ENCODE measurements around the gene MAGI1.
"Not testable (repeated sequence)": the region's sequence is repeated elsewhere in the genome, so short reads cannot be mapped to it uniquely, and the experiment has no call there.

MAGI1 gene

GRCh38 chr3:65569845-65570405 is 468.8 kb downstream of the MAGI1 start:
- no peak for DNase-seq (ENCODE audit: low read depth)
- peak; percentile 36 for TF ChIP-seq CTCF (IDR thresholded peaks at IDR 0.05; ENCODE audit: insufficient read depth, low read depth, low read length, missing control alignments)
- no peak overlapping the region for H3K4me3 ChIP-seq (ENCODE audit: low read length)

- H3K4me3 ChIP-seq (ENCODE audit: low read length), result no peak overlapping the region
- no peak for TF ChIP-seq CTCF (IDR thresholded peaks at IDR 0.05; ENCODE audit: insufficient read depth, low read depth, low read length, missing control alignments)
- DNase-seq (ENCODE audit: low read depth), result no peak
Observed at GRCh38 chr3:65569129-65569528, 469.6 kb downstream of the MAGI1 start.

- DNase-seq (ENCODE audit: low read depth), result no peak
- no peak for TF ChIP-seq CTCF (IDR thresholded peaks at IDR 0.05; ENCODE audit: insufficient read depth, low read depth, low read length, missing control alignments)
- no peak overlapping the region for H3K4me3 ChIP-seq (ENCODE audit: low read length)
Observed at GRCh38 chr3:65568497-65568896, 470.2 kb downstream of the MAGI1 start.

DNA sequence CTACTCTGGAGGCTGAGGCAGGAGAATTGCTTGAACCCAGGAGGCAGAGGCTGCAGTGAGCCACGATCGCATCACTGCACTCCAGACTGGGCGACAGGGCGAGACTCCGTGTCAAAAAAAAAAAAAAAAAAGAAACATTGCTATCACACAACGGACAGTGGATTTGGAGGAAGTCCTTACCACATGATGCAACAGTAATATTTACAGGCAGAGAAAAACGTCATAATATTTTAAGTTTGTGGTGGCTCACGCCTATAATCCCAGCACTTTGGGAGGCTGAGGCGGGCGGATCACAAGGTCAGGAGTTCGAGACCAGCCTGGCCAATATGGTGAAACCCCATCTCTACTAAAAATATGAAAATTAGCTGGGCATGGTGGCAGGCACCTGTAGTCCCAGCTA is 473.0 kb downstream of the MAGI1 start:
- not testable (repeated sequence) for DNase-seq (ENCODE audit: low read depth)

DNA sequence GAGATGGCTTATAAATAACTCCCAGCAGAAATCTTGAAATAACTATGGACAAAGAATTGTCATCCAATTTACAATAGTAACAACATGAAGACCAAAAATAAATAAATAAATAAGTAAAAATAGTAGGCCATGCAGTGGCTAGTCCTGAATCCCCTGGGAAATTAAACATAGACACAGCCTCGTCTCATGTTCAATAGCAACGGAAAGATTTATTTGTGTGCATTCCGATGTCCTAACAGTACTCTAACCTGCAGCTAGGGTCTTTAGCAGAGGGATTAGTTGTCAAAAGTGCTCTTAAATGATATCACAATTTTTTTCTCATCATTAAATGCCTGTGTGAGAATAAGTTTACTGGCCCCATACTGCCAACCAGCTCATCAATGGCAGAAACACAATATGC is 474.2 kb downstream of the MAGI1 start:
- DNase-seq (ENCODE audit: low read depth), result no peak
- TF ChIP-seq CTCF (IDR thresholded peaks at IDR 0.05; ENCODE audit: insufficient read depth, low read depth, low read length, missing control alignments), result no peak
- H3K4me3 ChIP-seq (ENCODE audit: low read length), result no peak overlapping the region

More for the DNA sequence above, 473.0 kb downstream of the MAGI1 start:
- not testable (repeated sequence) for H3K4me3 ChIP-seq (ENCODE audit: low read length)

DNA sequence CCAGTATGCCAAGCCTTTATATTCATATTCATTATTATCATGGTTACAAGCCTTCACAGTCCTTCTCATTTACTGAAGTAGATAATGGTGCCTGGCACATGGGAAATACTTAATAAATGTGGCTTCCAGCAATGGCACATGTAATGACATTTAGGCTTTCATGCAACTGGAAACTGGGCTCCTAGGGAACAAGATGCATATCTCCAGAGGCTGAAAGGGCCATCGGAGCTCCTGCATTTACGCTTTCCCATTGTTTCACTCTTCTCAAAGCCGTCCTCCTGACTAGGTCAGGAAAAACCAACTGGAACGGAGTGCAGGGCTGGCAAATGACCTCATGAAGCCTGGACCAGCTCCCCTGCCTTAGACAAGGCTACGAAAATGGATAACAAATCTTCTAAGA is 474.9 kb downstream of the MAGI1 start:
- DNase-seq (ENCODE audit: low read depth), result no peak
- no peak for TF ChIP-seq CTCF (IDR thresholded peaks at IDR 0.05; ENCODE audit: insufficient read depth, low read depth, low read length, missing control alignments)
- no peak overlapping the region for H3K4me3 ChIP-seq (ENCODE audit: low read length)

- DNase-seq (ENCODE audit: low read depth), result no peak
- TF ChIP-seq CTCF (IDR thresholded peaks at IDR 0.05; ENCODE audit: insufficient read depth, low read depth, low read length, missing control alignments), result no peak
- H3K4me3 ChIP-seq (ENCODE audit: low read length), result no peak overlapping the region
Observed at GRCh38 chr3:65562447-65562846, 476.3 kb downstream of the MAGI1 start.

All from epithelial cell of esophagus (primary cell).